Trophoblast cell (in vitro differentiated cells and primary cell): ENCODE measurements around the gene TSFM.

Experiments
- DNase-seq, 2 donors: peaks; one replicate each; pipeline ENCODE4 v3.0.0-alpha.2; 2016
- H2AFZ ChIP-seq: 2 replicates; pipeline ENCODE4 v1.6.1; 2013; ENCODE audit warnings: low read length, moderate library complexity, mild to moderate bottlenecking; ENCODE audit not compliant: insufficient read depth, poor library complexity
- H2AK5ac ChIP-seq: 2 replicates; pipeline ENCODE4 v1.6.1; 2013; ENCODE audit warnings: mild to moderate bottlenecking, low read length
- H2BK120ac ChIP-seq: 2 replicates; pipeline ENCODE4 v1.6.1; 2013; ENCODE audit warnings: low read length, mild to moderate bottlenecking, moderate library complexity; ENCODE audit not compliant: insufficient read depth, poor library complexity
- H2BK12ac ChIP-seq: 2 replicates; pipeline ENCODE4 v1.6.1; 2013; ENCODE audit warnings: mild to moderate bottlenecking, low read length, moderate library complexity
- H2BK5ac ChIP-seq: 2 replicates; pipeline ENCODE4 v1.6.1; 2013; ENCODE audit warnings: low read length, low read depth, moderate library complexity, mild to moderate bottlenecking; ENCODE audit not compliant: poor library complexity
- H3K14ac ChIP-seq: 2 replicates; pipeline ENCODE4 v1.6.1; 2013; ENCODE audit warnings: mild to moderate bottlenecking, low read length
- H3K18ac ChIP-seq: 2 replicates; pipeline ENCODE4 v1.6.1; 2013; ENCODE audit warnings: mild to moderate bottlenecking, low read length
- H3K23ac ChIP-seq: 2 replicates; pipeline ENCODE4 v1.6.1; 2013; ENCODE audit warnings: low read length
- H3K27ac ChIP-seq: 2 replicates; pipeline ENCODE4 v1.5.1; 2013; ENCODE audit warnings: low read depth, mild to moderate bottlenecking, inconsistent platforms, low read length, moderate library complexity
- H3K27me3 ChIP-seq: 2 replicates; pipeline ENCODE4 v1.6.1; 2013; ENCODE audit warnings: inconsistent platforms, mild to moderate bottlenecking, low read length, moderate library complexity; ENCODE audit not compliant: insufficient read depth
- H3K36me3 ChIP-seq, 2 experiments: 1 replicate in 1 of 2; 2 replicates in 1 of 2; pipeline ENCODE4 v1.6.1; 2013; ENCODE audit warnings: low read length in 2 of 2, mild to moderate bottlenecking in 2 of 2, moderate library complexity in 1 of 2; ENCODE audit not compliant: insufficient read depth in 2 of 2, control insufficient read depth in 1 of 2
- H3K4ac ChIP-seq: 2 replicates; pipeline ENCODE4 v1.6.1; 2013; ENCODE audit warnings: low read depth, mild to moderate bottlenecking, low read length, moderate library complexity
- H3K4me1 ChIP-seq, 2 experiments: 1 replicate in 1 of 2; 2 replicates in 1 of 2; pipeline ENCODE4 v1.6.1; 2013; ENCODE audit warnings: low read length in 2 of 2, mild to moderate bottlenecking in 2 of 2, moderate library complexity in 1 of 2; ENCODE audit not compliant: insufficient read depth in 2 of 2, control insufficient read depth in 1 of 2
- H3K4me2 ChIP-seq: 2 replicates; pipeline ENCODE4 v1.6.1; 2013; ENCODE audit warnings: inconsistent platforms, mild to moderate bottlenecking, low read length, moderate library complexity
- H3K4me3 ChIP-seq: 2 replicates; pipeline ENCODE4 v1.5.1; 2013; ENCODE audit warnings: mild to moderate bottlenecking, low read depth, low read length, inconsistent platforms
- H3K79me1 ChIP-seq: one replicate; pipeline ENCODE4 v1.6.1; 2013; ENCODE audit warnings: low read length
- H3K79me2 ChIP-seq: 2 replicates; pipeline ENCODE4 v1.6.1; 2013; ENCODE audit warnings: low read length, mild to moderate bottlenecking; ENCODE audit not compliant: control insufficient read depth, insufficient read depth, poor library complexity
- H3K9ac ChIP-seq: 2 replicates; pipeline ENCODE4 v1.6.1; 2013; ENCODE audit warnings: mild to moderate bottlenecking, low read length
- H3K9me3 ChIP-seq: 2 replicates; pipeline ENCODE4 v1.6.1; 2013; ENCODE audit warnings: low read depth, mild to moderate bottlenecking, control low read depth, inconsistent platforms, low read length; ENCODE audit not compliant: insufficient read depth
- H4K12ac ChIP-seq: 2 replicates; pipeline ENCODE4 v1.6.1; 2013; ENCODE audit warnings: low read depth, mild to moderate bottlenecking, low read length, moderate library complexity
- H4K8ac ChIP-seq: 2 replicates; pipeline ENCODE4 v1.6.1; 2013; ENCODE audit warnings: low read depth, mild to moderate bottlenecking, low read length, moderate library complexity
- H4K91ac ChIP-seq: one replicate; pipeline ENCODE4 v1.6.1; 2013; ENCODE audit warnings: low read depth, mild to moderate bottlenecking, low read length, moderate library complexity
- WGBS: extraction: QIAGEN DNeasy Blood & Tissue Kit; methylation state at CpG from one replicate; pipeline ENCODE4 v1.1.7; 2013; ENCODE audit warnings: missing lambda C conversion rate; ENCODE audit not compliant: insufficient read length, insufficient coverage; ENCODE audit errors: extremely low coverage; 5-methylcytosine and 5-hydroxymethylcytosine counted together

TSFM gene

DNA sequence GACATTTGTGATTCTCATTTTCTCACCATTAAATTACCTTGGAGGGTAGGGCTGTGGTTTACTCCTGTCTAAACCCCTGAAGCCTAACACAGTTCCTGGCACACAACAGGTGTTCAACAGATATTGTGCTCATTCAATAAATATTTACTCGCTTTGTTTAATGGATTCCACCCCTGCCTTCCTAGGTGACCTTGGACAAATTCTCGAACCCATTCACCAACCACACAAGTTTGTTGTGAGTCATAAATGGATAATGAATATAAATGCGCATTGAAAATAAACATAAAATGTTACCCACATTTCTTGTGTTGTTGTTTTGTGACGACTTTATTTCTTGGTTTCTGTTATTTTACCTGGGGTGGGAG, 362 bp upstream of the TSFM start:
- H3K79me1 ChIP-seq = peaks cover 3% of the 10 kb centered on the region

DNA sequence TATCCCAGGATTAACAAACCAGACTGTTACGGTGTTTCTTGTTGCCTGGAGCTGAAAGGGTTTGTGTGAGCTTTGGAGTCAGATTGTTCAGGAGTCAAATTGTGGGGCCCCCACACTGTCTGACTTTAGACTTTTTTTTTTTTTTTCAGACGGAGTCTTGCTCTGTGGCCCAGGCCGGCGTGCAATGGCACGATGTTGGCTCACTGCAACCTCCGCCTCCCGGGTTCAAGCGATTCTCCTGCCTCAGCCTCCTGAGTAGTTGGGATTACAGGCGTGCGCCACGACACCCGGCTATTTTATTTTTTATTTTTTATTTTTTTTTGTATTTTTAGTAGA, 847 bp downstream of the TSFM start:
- DNase-seq = no peak
- Histone ChIP-seq H4K8ac (no peak overlapping the region), H3K4ac (peak overlapping the region; percentile 91), H3K9ac (no peak overlapping the region), H3K4me1 (peaks cover 0 to 3% of the 10 kb centered on the region in 2 experiments), H3K36me3 (peaks cover 9 to 18% of the 10 kb centered on the region in 2 experiments), H3K14ac (no peak overlapping the region), H2BK5ac (no peak overlapping the region), H3K27me3 (no peaks in the 10 kb centered on the region), H2BK12ac (no peak overlapping the region), H2AFZ (no peak overlapping the region), H4K12ac (no peak overlapping the region), H2BK120ac (no peak overlapping the region), H3K27ac (no peak overlapping the region), H3K4me2 (peak overlapping the region; percentile 73), H3K79me1 (peaks cover 3% of the 10 kb centered on the region), H3K23ac (no peak overlapping the region), H4K91ac (no peak overlapping the region), H3K79me2 (peaks cover 7% of the 10 kb centered on the region), H2AK5ac (no peak overlapping the region), H3K18ac (no peak overlapping the region), H3K4me3 (no peak overlapping the region), H3K9me3 (no peaks in the 10 kb centered on the region)
- WGBS = no CpG with 5 or more reads among the region's 12 CpGs

More for the DNA sequence above, 362 bp upstream of the TSFM start:
- no peak overlapping the region for H3K4me2 ChIP-seq
- H4K8ac ChIP-seq = no peak overlapping the region
- no peak overlapping the region for H2AFZ ChIP-seq
- H4K12ac ChIP-seq = no peak overlapping the region
- no peak overlapping the region for H3K18ac ChIP-seq
- H2BK120ac ChIP-seq = no peak overlapping the region
- no peaks in the 10 kb centered on the region for H3K27me3 ChIP-seq
- H3K14ac ChIP-seq = no peak overlapping the region
- peaks cover 7% of the 10 kb centered on the region for H3K79me2 ChIP-seq
- no peak overlapping the region for H3K4ac ChIP-seq
- no peak overlapping the region for H3K4me3 ChIP-seq
- WGBS = no CpG with 5 or more reads among the region's 4 CpGs
- no peak for DNase-seq
- H3K36me3 ChIP-seq = peaks cover 3 to 16% of the 10 kb centered on the region in 2 experiments
- H3K9me3 ChIP-seq = no peaks in the 10 kb centered on the region
- no peak overlapping the region for H2BK5ac ChIP-seq
- H3K4me1 ChIP-seq = peaks cover 0 to 3% of the 10 kb centered on the region in 2 experiments
- no peak overlapping the region for H2BK12ac ChIP-seq
- no peak overlapping the region for H2AK5ac ChIP-seq
- no peak overlapping the region for H3K23ac ChIP-seq
- H3K27ac ChIP-seq = no peak overlapping the region
- no peak overlapping the region for H4K91ac ChIP-seq
- H3K9ac ChIP-seq = no peak overlapping the region

- H2AFZ ChIP-seq = no peak overlapping the region
- H3K4me2 ChIP-seq = no peak overlapping the region
- no peak overlapping the region for H4K91ac ChIP-seq
- no peak overlapping the region for H3K9ac ChIP-seq
- H3K36me3 ChIP-seq = peaks cover 12 to 22% of the 10 kb centered on the region in 2 experiments
- no peak for DNase-seq
- H3K27me3 ChIP-seq = no peaks in the 10 kb centered on the region
- H3K4me1 ChIP-seq = peaks cover 0 to 3% of the 10 kb centered on the region in 2 experiments
- no peak overlapping the region for H2AK5ac ChIP-seq
- H4K8ac ChIP-seq = no peak overlapping the region
- no peak overlapping the region for H3K14ac ChIP-seq
- peaks cover 3% of the 10 kb centered on the region for H3K79me1 ChIP-seq
- H2BK120ac ChIP-seq = no peak overlapping the region
- H2BK5ac ChIP-seq = no peak overlapping the region
- H3K4ac ChIP-seq = no peak overlapping the region
- no peaks in the 10 kb centered on the region for H3K9me3 ChIP-seq
- no peak overlapping the region for H3K23ac ChIP-seq
- no peak overlapping the region for H3K4me3 ChIP-seq
- H4K12ac ChIP-seq = no peak overlapping the region
- H3K79me2 ChIP-seq = peaks cover 7% of the 10 kb centered on the region
- H2BK12ac ChIP-seq = no peak overlapping the region
- no CpG with 5 or more reads among the region's 11 CpGs for WGBS
- H3K27ac ChIP-seq = no peak overlapping the region
- no peak overlapping the region for H3K18ac ChIP-seq
Observed at GRCh38 chr12:57783861-57784260, 1.3 kb downstream of the TSFM start.

- no peaks in the 10 kb centered on the region for H3K27me3 ChIP-seq
- H4K91ac ChIP-seq = no peak overlapping the region
- H2AK5ac ChIP-seq = no peak overlapping the region
- no peak overlapping the region for H4K12ac ChIP-seq
- H2BK5ac ChIP-seq = no peak overlapping the region
- H3K79me2 ChIP-seq = no peaks in the 10 kb centered on the region
- no peak overlapping the region for H3K18ac ChIP-seq
- H2BK12ac ChIP-seq = no peak overlapping the region
- no peak overlapping the region for H2BK120ac ChIP-seq
- H3K4me3 ChIP-seq = no peak overlapping the region
- H3K27ac ChIP-seq = no peak overlapping the region
- no peaks in the 10 kb centered on the region for H3K4me1 ChIP-seq
- DNase-seq = peak; percentile 62 to 91
- no peak overlapping the region for H4K8ac ChIP-seq
- H3K14ac ChIP-seq = no peak overlapping the region
- H2AFZ ChIP-seq = no peak overlapping the region
- H3K36me3 ChIP-seq = peaks cover 25 to 29% of the 10 kb centered on the region in 2 experiments
- H3K4me2 ChIP-seq = no peak overlapping the region
- no peaks in the 10 kb centered on the region for H3K9me3 ChIP-seq
- H3K9ac ChIP-seq = no peak overlapping the region
- H3K79me1 ChIP-seq = no peaks in the 10 kb centered on the region
- no CpG with 5 or more reads among the region's 1 CpG for WGBS
- H3K23ac ChIP-seq = no peak overlapping the region
- H3K4ac ChIP-seq = no peak overlapping the region
Observed at GRCh38 chr12:57793920-57794319, 11.3 kb downstream of the TSFM start.
